Neural progenitor cell (in vitro differentiated cells): Measurements from ENCODE around the gene CTSC. TPM values are rescaled to one million over a fixed set of nuclear protein-coding genes. Genes with fewer than 3 reads are reported as not detected.
A peak's percentile ranks its signal among the peaks of the same experiment; 100 is the strongest.

Source experiments
- DNase-seq: peaks from one replicate; pipeline ENCODE4 v3.0.0-alpha.2; 2016; ENCODE audit warnings: low spot score
- H2AFZ ChIP-seq: fragments of 200-600 bp; sonication (generic); replicated peaks from 2 replicates; pipeline ENCODE4 v1.6.1; 2016; ENCODE audit warnings: antibody characterized with exemption
- H3F3A ChIP-seq: fragments of 200-600 bp; sonication (generic); 2 replicates; pipeline ENCODE4 v1.6.1; 2016; ENCODE audit warnings: antibody characterized with exemption, low read depth
- H3K27ac ChIP-seq: fragments of 200-600 bp; sonication (generic); 2 replicates; pipeline ENCODE4 v1.5.1; 2016; ENCODE audit warnings: mild to moderate bottlenecking
- H3K27me3 ChIP-seq: fragments of 200-600 bp; sonication (generic); 2 replicates; pipeline ENCODE4 v1.6.1; 2016; ENCODE audit warnings: mild to moderate bottlenecking, moderate library complexity
- H3K36me3 ChIP-seq: fragments of 200-600 bp; sonication (generic); 2 replicates; pipeline ENCODE4 v1.5.1; 2016
- H3K4me1 ChIP-seq: fragments of 200-600 bp; sonication (generic); 2 replicates; pipeline ENCODE4 v1.6.1; 2016; ENCODE audit warnings: mixed run types
- H3K4me2 ChIP-seq: fragments of 200-600 bp; sonication (generic); 2 replicates; pipeline ENCODE4 v1.6.1; 2016
- H3K4me3 ChIP-seq: fragments of 200-600 bp; sonication (generic); 2 replicates; pipeline ENCODE4 v1.5.1; 2016
- H3K79me2 ChIP-seq: fragments of 200-600 bp; sonication (generic); 2 replicates; pipeline ENCODE4 v1.6.1; 2016; ENCODE audit warnings: low read depth
- H3K9ac ChIP-seq: fragments of 200-600 bp; sonication (generic); 2 replicates; pipeline ENCODE4 v1.6.1; 2016
- H3K9me3 ChIP-seq: fragments of 200-600 bp; sonication (generic); 2 replicates; pipeline ENCODE4 v1.5.1; 2016; ENCODE audit warnings: low read depth
- H4K20me1 ChIP-seq: fragments of 200-600 bp; sonication (generic); 2 replicates; pipeline ENCODE4 v1.6.1; 2016; ENCODE audit warnings: low read depth
- H3K27ac Mint-ChIP-seq: 3 replicates; pipeline ENCODE4 v1.8.0; 2021; ENCODE audit warnings: mixed read lengths
- H3K27me3 Mint-ChIP-seq: 2 replicates; pipeline ENCODE4 v1.8.0; 2022; ENCODE audit warnings: low read depth, mild to moderate bottlenecking, inconsistent platforms, moderate library complexity, mixed read lengths; ENCODE audit not compliant: insufficient read depth
- H3K36me3 Mint-ChIP-seq: 3 replicates; pipeline ENCODE4 v1.8.0; 2021; ENCODE audit warnings: mixed read lengths
- H3K4me1 Mint-ChIP-seq: 3 replicates; pipeline ENCODE4 v1.8.0; 2021; ENCODE audit warnings: mixed read lengths
- H3K4me3 Mint-ChIP-seq: 3 replicates; pipeline ENCODE4 v1.8.0; 2021; ENCODE audit warnings: mild to moderate bottlenecking, moderate library complexity, mixed read lengths
- H3K9me3 Mint-ChIP-seq: 3 replicates; pipeline ENCODE4 v1.8.0; 2020; ENCODE audit warnings: mixed read lengths
- EZH2 ChIP-seq: fragments of 200-600 bp; sonication (generic); IDR thresholded peaks from 2 replicates; pipeline ENCODE4 v1.6.1; 2017; ENCODE audit warnings: antibody characterized with exemption, mild to moderate bottlenecking, moderate library complexity
- EZH2phosphoT487 ChIP-seq: fragments of 200-600 bp; sonication (generic); IDR thresholded peaks from 2 replicates; pipeline ENCODE4 v1.6.1; 2017; ENCODE audit warnings: antibody characterized with exemption
- total RNA-seq: library from RNA; depleted of rRNA; stranded (reverse); fragments of >200 nt; gene quantifications from 2 replicates; pipeline ENCODE4 v1.2.3, GENCODE V29; 2015; ENCODE audit warnings: low replicate concordance
- TF ChIP-seq, protein P1 (sequence below): fragments of 200-600 bp; sonication (generic); IDR thresholded peaks from 2 replicates; pipeline ENCODE4 v1.5.1; 2017; ENCODE audit warnings: antibody characterized with exemption, mild to moderate bottlenecking

The CTSC gene
- total RNA-seq, 1 donor from 2014 or later, result 96.4 TPM

DNA sequence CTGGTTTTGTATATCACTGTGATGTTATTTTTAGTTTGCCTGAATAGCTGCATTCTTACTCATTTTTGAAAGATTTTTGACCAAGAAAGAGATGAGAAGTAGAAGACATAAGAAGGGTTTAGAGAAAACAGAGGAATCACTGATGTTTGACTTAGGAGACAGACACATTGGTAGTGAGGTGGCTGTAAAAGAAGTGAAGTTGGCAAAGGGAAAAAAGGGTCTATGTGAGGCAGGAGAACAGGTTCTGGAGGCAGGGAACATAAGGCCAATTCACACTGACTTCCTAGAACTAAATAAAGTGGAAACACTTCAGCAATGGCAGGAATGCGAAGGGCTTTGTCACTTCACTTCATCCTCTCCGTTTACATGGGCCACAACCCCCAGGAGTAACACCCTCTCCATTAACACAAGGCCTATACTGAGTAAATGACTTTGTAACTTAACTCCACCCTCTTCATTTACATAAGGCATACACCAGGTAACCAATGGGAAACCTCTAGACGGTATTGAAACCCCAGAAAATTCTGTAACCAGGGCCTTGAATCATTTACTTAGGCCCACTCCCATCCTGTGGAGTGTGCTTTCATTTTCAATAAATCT lies 36.5 kb downstream of the CTSC start:
- peaks cover 39% of the 10 kb centered on the region for H3K36me3 Mint-ChIP-seq

DNA sequence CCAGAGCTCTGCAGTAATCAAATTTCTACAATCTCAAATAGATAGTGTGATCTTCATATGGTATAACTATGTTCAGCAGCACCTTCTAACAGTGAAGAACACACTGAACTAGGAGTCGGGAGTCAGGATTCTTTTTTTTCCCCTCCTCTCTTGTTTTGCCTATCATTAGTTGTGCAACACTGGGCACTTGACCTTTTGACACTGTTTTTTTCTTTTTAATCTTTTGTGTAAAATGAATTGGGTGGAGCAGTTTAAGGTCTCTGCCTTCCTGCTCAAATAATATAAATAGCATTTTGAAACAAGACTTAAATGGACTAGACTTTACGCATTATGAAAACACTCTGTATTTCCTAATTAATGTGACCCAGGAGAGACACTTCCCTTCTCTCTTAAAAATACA lies 39.7 kb downstream of the CTSC start:
- no peaks in the 10 kb centered on the region for H3K27me3 Mint-ChIP-seq
- no peaks in the 10 kb centered on the region for H3K36me3 ChIP-seq
- no peak overlapping the region for H3K4me3 ChIP-seq
- H3F3A ChIP-seq, result peaks cover 5% of the 10 kb centered on the region
- no peak overlapping the region for H3K27ac Mint-ChIP-seq
- H3K36me3 Mint-ChIP-seq, result peaks cover 34% of the 10 kb centered on the region
- peaks cover 17% of the 10 kb centered on the region for H3K79me2 ChIP-seq
- H2AFZ ChIP-seq, result no peak overlapping the region
- H3K9ac ChIP-seq, result no peak overlapping the region
- no peak overlapping the region for H3K4me2 ChIP-seq
- H3K4me1 ChIP-seq, result peaks cover 16% of the 10 kb centered on the region
- no peak overlapping the region for H3K27ac ChIP-seq
- TF ChIP-seq EZH2 (no peak), EZH2phosphoT487 (no peak)
- TF ChIP-seq, protein P1, sequence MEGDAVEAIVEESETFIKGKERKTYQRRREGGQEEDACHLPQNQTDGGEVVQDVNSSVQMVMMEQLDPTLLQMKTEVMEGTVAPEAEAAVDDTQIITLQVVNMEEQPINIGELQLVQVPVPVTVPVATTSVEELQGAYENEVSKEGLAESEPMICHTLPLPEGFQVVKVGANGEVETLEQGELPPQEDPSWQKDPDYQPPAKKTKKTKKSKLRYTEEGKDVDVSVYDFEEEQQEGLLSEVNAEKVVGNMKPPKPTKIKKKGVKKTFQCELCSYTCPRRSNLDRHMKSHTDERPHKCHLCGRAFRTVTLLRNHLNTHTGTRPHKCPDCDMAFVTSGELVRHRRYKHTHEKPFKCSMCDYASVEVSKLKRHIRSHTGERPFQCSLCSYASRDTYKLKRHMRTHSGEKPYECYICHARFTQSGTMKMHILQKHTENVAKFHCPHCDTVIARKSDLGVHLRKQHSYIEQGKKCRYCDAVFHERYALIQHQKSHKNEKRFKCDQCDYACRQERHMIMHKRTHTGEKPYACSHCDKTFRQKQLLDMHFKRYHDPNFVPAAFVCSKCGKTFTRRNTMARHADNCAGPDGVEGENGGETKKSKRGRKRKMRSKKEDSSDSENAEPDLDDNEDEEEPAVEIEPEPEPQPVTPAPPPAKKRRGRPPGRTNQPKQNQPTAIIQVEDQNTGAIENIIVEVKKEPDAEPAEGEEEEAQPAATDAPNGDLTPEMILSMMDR, result no peak
- H3K4me1 Mint-ChIP-seq, result peaks cover 21% of the 10 kb centered on the region
- H3K27me3 ChIP-seq, result no peaks in the 10 kb centered on the region
- peaks cover 2% of the 10 kb centered on the region for H3K9me3 Mint-ChIP-seq
- H3K9me3 ChIP-seq, result no peaks in the 10 kb centered on the region
- no peaks in the 10 kb centered on the region for H4K20me1 ChIP-seq
- no peak for DNase-seq
- H3K4me3 Mint-ChIP-seq, result no peak overlapping the region

More for the DNA sequence above, 36.5 kb downstream of the CTSC start:
- H3K79me2 ChIP-seq, result peaks cover 17% of the 10 kb centered on the region
- H3K27me3 ChIP-seq, result no peaks in the 10 kb centered on the region
- H3K27ac Mint-ChIP-seq, result no peak overlapping the region
- H2AFZ ChIP-seq, result no peak overlapping the region
- DNase-seq, result peak; percentile 62
- no peak overlapping the region for H3K9ac ChIP-seq
- peaks cover 19% of the 10 kb centered on the region for H3K4me1 Mint-ChIP-seq
- H3K27ac ChIP-seq, result peak overlapping the region; percentile 71
- peak overlapping the region; percentile 24 for H3K4me2 ChIP-seq
- no peaks in the 10 kb centered on the region for H4K20me1 ChIP-seq
- no peaks in the 10 kb centered on the region for H3K27me3 Mint-ChIP-seq
- H3K9me3 Mint-ChIP-seq, result peaks cover 2% of the 10 kb centered on the region
- H3F3A ChIP-seq, result peaks cover 5% of the 10 kb centered on the region
- no peaks in the 10 kb centered on the region for H3K9me3 ChIP-seq
- H3K36me3 ChIP-seq, result no peaks in the 10 kb centered on the region
- TF ChIP-seq, protein P1, result no peak
- TF ChIP-seq EZH2phosphoT487 (no peak), EZH2 (no peak)
- no peak overlapping the region for H3K4me3 ChIP-seq
- H3K4me3 Mint-ChIP-seq, result no peak overlapping the region
- H3K4me1 ChIP-seq, result peaks cover 16% of the 10 kb centered on the region

DNA sequence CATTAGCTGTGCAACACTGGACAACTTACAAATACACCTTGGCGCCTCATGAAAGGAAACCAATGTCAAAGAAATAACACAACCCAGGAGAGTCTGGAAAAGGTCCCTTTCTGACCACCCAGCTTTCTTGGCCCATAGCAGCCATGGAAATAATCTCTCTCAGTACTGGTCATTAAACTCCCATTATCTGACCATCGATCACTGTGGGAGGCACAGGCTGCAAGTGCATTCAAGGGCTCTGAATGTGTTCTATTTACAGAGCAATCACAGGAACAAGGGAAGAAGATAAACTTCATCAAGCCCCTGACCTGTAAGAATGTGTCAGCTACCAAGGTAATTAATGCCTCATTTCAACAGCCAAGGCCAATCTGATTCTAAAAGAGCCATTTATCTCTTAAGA lies 40.1 kb downstream of the CTSC start:
- Histone ChIP-seq H3K9me3 (no peaks in the 10 kb centered on the region), H3K79me2 (peaks cover 14% of the 10 kb centered on the region), H3K27ac (no peak overlapping the region), H3F3A (peaks cover 5% of the 10 kb centered on the region), H3K9ac (no peak overlapping the region), H4K20me1 (no peaks in the 10 kb centered on the region), H3K4me1 (peaks cover 16% of the 10 kb centered on the region), H3K36me3 (no peaks in the 10 kb centered on the region), H3K4me3 (no peak overlapping the region), H3K4me2 (no peak overlapping the region), H3K27me3 (no peaks in the 10 kb centered on the region), H2AFZ (no peak overlapping the region)
- TF ChIP-seq, protein P1, result no peak
- TF ChIP-seq EZH2 (no peak), EZH2phosphoT487 (no peak)
- H3K27me3 Mint-ChIP-seq, result no peaks in the 10 kb centered on the region
- H3K27ac Mint-ChIP-seq, result no peak overlapping the region
- peaks cover 34% of the 10 kb centered on the region for H3K36me3 Mint-ChIP-seq
- peaks cover 21% of the 10 kb centered on the region for H3K4me1 Mint-ChIP-seq
- H3K9me3 Mint-ChIP-seq, result peaks cover 2% of the 10 kb centered on the region
- no peak for DNase-seq
- H3K4me3 Mint-ChIP-seq, result no peak overlapping the region
